ENCODE data around the gene MLN.

The MLN gene

DNA sequence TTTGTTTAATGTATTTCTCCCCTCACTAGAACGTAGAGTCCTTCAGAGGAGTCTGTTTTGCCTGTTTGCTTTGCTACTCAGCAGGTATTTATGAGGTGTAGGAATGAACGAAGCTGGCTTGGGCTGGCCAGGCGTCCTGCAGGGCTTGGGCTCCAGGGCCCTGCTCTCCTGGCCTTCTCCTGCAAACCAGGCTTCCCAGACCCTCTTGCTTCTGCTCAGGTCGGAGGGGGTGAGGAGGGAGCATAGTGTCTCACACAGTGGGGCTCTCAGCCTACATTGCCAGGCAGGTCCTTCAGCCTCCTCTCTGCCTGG is 24.6 kb upstream of the MLN start:
- TF ChIP-seq, protein P1, sequence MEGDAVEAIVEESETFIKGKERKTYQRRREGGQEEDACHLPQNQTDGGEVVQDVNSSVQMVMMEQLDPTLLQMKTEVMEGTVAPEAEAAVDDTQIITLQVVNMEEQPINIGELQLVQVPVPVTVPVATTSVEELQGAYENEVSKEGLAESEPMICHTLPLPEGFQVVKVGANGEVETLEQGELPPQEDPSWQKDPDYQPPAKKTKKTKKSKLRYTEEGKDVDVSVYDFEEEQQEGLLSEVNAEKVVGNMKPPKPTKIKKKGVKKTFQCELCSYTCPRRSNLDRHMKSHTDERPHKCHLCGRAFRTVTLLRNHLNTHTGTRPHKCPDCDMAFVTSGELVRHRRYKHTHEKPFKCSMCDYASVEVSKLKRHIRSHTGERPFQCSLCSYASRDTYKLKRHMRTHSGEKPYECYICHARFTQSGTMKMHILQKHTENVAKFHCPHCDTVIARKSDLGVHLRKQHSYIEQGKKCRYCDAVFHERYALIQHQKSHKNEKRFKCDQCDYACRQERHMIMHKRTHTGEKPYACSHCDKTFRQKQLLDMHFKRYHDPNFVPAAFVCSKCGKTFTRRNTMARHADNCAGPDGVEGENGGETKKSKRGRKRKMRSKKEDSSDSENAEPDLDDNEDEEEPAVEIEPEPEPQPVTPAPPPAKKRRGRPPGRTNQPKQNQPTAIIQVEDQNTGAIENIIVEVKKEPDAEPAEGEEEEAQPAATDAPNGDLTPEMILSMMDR (IDR thresholded peaks at IDR 0.05; ENCODE audit: insufficient read depth, low read depth, low read length, missing control alignments) = no peak
- DNase-seq (ENCODE audit: low read depth) = no peak
- no peak overlapping the region for H3K4me3 ChIP-seq (ENCODE audit: low read length)

DNA sequence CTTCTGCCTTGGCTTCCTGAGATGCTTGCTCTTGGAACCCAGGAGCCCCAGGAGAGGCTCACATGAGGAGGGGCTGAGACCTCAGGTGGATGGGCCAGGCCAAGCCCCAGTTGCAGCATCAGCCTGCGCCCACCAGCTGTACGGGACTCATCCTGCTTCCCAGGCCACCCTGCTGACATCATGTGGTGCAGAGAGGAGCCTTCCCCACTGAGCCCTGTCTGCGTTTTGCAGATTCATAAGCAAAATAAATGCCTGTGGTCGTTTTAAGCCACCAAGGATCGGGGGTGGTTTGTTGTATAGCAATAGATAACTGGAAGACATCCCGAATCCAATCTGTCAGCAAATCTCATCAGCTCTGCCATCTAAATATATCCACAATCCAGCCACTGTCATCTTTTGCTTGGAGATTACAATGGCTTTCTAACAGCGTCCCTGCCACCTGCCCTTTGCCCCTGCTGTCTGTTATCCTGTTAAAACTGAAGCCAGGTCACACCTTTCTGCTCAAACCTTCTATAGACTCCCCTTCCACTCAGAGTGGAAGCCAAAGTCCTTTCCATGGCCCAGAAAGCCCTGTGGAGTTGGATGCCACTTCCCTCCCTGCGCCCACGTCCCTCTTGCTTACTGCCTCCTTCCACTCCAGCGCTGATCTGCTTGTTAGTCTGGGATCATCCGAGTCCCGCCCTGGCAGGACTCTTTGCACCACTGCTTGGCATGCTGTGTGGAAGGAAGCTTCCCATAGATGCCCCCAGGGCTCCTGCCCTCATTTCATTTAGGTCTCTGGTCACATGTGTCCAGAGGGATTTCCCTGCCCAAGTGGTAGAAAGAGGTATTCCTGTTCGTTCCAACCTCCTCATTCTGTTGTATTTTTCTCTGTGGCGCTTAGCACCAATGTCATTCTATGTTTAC is 24.0 kb upstream of the MLN start:
- TF ChIP-seq, protein P1 (IDR thresholded peaks at IDR 0.05; ENCODE audit: insufficient read depth, low read depth, low read length, missing control alignments) = no peak
- H3K4me3 ChIP-seq (ENCODE audit: low read length) = no peak overlapping the region
- no peak for DNase-seq (ENCODE audit: low read depth)

DNA sequence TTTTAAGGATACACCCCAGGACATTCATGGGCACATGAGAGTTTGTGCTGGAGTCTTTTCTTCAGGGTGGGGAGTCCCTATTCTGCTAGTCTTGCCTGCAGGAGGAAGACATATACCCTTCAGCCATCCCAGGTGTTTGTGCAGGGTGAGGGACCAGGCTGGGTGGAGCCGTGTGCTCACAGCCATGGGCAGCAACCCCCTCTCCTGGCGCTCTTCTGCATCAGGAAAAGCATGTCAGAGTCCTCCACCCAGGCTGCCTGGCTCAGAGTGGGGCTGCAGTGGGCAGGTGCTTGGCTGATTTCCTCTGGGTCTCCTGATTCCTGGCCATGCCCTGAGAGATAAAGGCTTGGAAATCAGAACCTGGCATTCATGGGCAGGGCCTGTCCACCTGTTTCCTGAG is 22.7 kb upstream of the MLN start:
- TF ChIP-seq, protein P1 (IDR thresholded peaks at IDR 0.05; ENCODE audit: insufficient read depth, low read depth, low read length, missing control alignments) = no peak
- H3K4me3 ChIP-seq (ENCODE audit: low read length) = no peak overlapping the region
- DNase-seq (ENCODE audit: low read depth) = no peak

DNA sequence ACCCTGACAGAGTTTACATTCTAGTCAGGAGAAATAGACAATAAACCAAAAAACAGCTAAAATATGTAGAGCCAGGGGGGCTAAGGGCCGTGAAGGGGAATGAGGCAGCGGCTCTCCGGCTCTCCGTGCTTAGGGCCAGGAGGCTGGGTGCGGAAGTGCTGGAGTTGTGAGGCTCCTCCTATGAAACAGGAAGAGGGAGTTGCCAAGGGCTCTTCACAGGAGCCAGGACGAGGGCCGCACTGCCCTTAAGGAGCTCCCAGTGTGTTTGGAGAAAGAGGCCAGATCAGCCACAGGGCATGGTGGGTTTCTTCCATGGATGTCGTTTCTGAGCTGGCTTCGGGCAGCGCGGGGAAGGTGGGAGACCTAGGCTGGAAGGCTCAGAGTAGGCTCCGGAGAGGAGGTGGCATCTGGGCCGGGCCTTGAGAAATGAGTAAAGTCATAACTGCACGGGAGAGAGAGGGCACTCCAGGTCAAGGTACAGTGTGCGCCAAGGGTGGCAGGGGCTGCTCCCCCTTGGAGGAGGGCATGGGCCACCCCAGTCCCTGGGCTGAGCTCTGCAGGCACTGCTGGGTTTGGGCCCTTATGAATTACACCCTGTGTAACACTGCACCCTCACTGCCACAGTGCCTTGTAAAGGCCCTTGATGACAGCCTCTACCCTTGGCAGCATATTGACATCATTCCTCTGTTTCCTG is 20.8 kb upstream of the MLN start:
- TF ChIP-seq, protein P1 (IDR thresholded peaks at IDR 0.05; ENCODE audit: insufficient read depth, low read depth, low read length, missing control alignments) = no peak
- no peak overlapping the region for H3K4me3 ChIP-seq (ENCODE audit: low read length)
- DNase-seq (ENCODE audit: low read depth) = peak; percentile 49

DNA sequence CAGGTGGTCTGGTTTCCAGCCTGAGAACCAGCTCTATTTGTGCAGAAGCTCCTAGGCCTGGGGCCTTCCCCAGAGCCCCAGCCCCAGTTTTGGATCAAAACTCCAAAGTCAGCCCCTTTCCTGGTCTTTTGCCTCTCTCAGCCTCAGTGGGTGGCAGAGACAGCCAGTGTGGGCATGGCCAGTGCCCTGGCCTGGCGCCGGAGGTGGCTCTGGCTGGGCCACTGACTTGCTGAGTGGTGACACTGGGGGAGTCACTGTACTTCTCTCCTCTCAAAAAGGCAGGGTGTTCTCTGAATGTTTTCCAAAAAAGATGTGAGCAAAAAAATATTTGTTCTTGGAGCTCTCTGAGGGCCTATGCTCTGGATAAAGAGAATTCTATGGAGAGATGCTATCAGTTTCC is 20.0 kb upstream of the MLN start:
- H3K4me3 ChIP-seq (ENCODE audit: low read length) = no peak overlapping the region
- TF ChIP-seq, protein P1 (IDR thresholded peaks at IDR 0.05; ENCODE audit: insufficient read depth, low read depth, low read length, missing control alignments) = no peak
- no peak for DNase-seq (ENCODE audit: low read depth)

DNA sequence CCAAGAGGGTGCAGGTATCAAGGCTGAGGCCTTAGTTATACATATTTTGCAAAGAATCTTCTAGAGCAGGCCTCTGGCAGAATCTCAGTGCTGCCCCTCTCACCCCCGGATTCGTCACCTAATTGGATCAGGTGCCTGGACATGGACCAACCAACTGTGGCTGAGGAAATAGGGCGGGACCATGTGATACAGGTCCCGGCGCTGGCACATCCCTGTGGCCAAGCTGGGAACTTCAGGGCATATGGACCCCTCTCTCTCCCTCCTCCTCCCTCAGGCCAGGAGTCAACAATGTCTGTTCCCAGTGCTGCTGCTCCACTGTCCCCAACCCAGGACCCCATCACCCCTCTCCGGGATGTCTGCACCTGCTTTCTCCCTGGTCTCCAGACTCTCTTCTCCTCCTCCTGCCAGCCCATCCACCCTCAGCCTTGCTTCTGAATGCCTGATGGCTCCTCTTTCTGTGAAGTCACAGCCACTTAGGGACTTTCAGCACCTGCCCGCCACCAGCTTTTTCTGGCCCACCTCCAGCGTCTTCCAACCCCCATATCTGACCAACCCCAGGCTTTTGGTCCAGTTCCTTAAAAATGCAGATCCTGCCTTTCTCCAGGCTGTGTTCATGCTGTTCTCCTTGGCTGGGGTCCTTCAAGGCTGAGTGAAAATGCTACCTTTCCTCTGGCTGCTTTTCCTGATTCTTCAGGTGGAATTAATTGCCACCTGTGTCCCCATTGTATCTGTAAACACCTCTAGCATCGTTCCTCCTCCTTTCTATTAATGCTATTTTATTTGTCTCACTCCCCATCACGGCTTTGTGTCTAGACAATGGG is 19.0 kb upstream of the MLN start:
- TF ChIP-seq, protein P1 (IDR thresholded peaks at IDR 0.05; ENCODE audit: insufficient read depth, low read depth, low read length, missing control alignments) = peak; percentile 29
- H3K4me3 ChIP-seq (ENCODE audit: low read length) = no peak overlapping the region
- peak; percentile 31 for DNase-seq (ENCODE audit: low read depth)
